ENCODE data around the gene C1QA. TPM values are rescaled to one million over a fixed set of nuclear protein-coding genes. Genes with fewer than 3 reads are reported as not detected.

The C1QA gene
- total and polyA plus RNA-seq, 9 donors, result 28.1 to 55.0 (median 35.2) TPM

DNA sequence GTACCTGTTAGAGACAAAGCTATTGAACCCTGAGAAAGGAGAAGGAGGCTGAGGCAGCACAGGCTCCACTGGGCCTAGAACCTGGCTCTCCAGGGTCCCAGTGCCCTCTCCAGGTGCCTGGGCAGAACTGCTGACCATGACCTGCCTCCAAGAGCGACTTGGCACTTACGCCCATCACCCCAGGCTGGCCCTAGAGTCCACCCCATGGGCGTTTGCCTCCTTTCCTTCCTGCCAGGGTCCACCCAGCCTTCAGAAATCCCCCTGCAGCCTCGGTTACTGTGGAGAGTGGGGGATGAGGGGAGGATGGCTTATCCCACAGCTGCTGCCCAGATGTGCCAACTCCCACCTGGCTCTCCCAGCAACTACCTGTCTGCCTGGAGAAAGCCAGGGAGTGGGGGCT, 14.7 kb upstream of the C1QA start:
- Histone ChIP-seq H3K9me3 (replicated peaks; ENCODE audit: control insufficient read depth, low read depth, low read length) (no peaks in the 10 kb centered on the region), H3K27ac (ENCODE audit: low read length) (no peak overlapping the region), H3K4me1 (ENCODE audit: control insufficient read depth, insufficient read depth, low read length) (no peaks in the 10 kb centered on the region), H3K27me3 (ENCODE audit: control insufficient read depth, insufficient read depth, low read length) (peaks cover 54% of the 10 kb centered on the region), H3K4me3 (ENCODE audit: low read length) (no peak overlapping the region), H3K36me3 (ENCODE audit: control insufficient read depth, insufficient read depth, low read length) (no peaks in the 10 kb centered on the region)
- no peak for DNase-seq
- no CpG with 5 or more reads among the region's 4 CpGs for WGBS (ENCODE audit: insufficient coverage)

DNA sequence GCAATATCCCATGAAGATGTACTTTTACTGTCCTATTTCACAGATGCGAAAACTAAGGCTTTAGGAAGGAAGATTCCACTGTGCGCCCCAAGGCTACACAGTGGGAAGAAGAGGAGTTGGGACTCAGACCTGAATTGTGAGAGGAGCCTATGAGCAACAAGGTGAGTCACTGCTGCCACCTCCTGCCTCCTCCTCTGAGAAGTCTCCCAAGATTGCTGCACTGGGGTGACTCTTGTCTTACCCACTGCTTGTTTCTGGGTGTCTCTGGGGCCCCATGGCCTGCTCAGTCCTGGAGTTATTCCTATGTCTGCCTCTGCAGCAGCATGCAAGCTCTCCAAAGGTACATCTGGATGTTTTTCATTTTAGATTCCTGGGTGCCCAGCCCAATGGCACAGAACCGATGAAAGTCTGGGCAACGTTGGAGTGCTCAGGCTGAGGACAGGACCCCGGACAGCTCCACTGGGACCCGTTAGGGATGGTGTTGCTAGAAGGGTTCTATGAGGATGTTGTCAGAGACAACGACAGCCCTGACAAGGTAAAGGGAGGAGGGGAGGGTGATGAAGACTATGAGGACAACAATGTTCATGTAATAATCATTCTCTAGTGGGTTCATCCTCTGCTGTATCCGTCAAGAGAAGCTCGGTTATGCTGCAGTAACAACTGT, 11.0 kb upstream of the C1QA start:
- Histone ChIP-seq H3K36me3 (ENCODE audit: control insufficient read depth, insufficient read depth, low read length) (no peaks in the 10 kb centered on the region), H3K27me3 (ENCODE audit: control insufficient read depth, insufficient read depth, low read length) (peaks cover 46% of the 10 kb centered on the region), H3K9me3 (replicated peaks; ENCODE audit: control insufficient read depth, low read depth, low read length) (no peaks in the 10 kb centered on the region), H3K4me1 (ENCODE audit: control insufficient read depth, insufficient read depth, low read length) (no peaks in the 10 kb centered on the region), H3K27ac (ENCODE audit: low read length) (no peak overlapping the region), H3K4me3 (ENCODE audit: low read length) (no peak overlapping the region)
- DNase-seq, result no peak
- WGBS (ENCODE audit: insufficient coverage), result 20% methylated on average over 5 of the region's 9 CpGs

DNA sequence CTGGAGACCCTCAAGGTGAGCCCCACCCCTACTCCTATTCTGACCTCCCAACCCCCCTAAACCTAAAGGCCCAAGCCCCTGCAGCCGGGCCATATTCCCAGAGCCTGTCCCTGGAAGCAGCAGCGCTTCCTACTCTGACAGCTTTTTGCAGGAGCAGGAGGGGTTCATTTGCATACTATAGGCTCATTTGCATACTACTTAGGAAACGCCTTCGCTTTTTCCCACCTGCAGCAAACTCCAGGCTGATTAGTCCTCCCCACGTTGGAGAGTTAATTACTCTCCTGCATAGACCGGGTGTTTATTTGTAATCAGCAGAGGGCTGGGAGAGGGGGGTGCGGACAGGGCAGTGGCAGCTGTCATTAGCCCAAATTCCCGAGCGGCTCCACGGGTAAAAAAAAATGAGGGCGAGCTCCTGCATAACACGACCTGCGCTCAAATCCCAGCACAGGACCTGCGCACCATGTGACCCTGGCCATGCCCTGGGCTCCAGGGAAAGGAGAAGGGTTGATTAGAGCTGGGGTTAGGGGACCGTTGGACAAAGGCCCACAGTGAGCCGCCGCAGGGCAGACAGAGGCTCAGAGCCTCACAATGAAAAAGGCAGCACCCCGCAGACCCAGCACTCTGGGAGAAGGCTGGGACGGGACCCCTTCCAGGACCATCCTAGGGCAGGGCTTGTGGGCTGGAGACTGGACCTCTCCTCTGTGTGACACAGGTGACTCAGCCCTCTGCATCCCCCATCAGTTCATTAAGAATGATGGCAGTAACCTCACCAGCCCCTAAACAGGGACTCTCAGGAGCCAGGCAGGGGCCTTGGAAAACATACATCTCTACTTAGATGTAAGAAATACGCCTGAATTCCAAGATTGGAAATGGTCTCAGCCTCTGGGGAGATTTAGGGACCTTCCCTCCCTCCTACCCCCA, 9.9 kb upstream of the C1QA start:
- WGBS (ENCODE audit: insufficient coverage), result 11% methylated on average over 16 of the region's 20 CpGs
- Histone ChIP-seq H3K4me1 (ENCODE audit: control insufficient read depth, insufficient read depth, low read length) (no peaks in the 10 kb centered on the region), H3K4me3 (ENCODE audit: low read length) (no peak overlapping the region), H3K27me3 (ENCODE audit: control insufficient read depth, insufficient read depth, low read length) (peaks cover 46% of the 10 kb centered on the region), H3K27ac (ENCODE audit: low read length) (no peak overlapping the region), H3K9me3 (replicated peaks; ENCODE audit: control insufficient read depth, low read depth, low read length) (no peaks in the 10 kb centered on the region), H3K36me3 (ENCODE audit: control insufficient read depth, insufficient read depth, low read length) (no peaks in the 10 kb centered on the region)
- DNase-seq, result no peak

DNA sequence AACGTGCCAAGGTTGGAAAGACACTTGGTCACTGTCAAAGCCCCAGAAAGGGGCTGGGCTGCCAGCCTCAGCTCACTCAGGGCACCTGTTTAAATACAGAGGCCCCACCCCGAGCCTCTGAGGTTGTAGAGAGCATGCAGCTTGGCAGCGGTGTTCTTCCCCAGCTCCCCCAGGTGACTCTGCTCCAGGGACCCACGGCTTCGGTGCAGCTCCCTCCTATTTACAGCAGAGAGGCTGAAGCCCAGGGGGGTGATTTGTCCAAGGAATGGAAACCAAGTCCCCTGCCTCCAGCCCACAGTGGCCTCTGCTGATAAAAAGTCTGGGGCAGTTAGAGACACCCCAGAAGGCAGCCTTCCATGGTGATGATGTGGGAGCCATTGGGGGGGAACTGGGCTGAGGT, 9.1 kb upstream of the C1QA start:
- Histone ChIP-seq H3K4me3 (ENCODE audit: low read length) (no peak overlapping the region), H3K9me3 (replicated peaks; ENCODE audit: control insufficient read depth, low read depth, low read length) (no peaks in the 10 kb centered on the region), H3K36me3 (ENCODE audit: control insufficient read depth, insufficient read depth, low read length) (no peaks in the 10 kb centered on the region), H3K27ac (ENCODE audit: low read length) (no peak overlapping the region), H3K27me3 (ENCODE audit: control insufficient read depth, insufficient read depth, low read length) (peaks cover 42% of the 10 kb centered on the region), H3K4me1 (ENCODE audit: control insufficient read depth, insufficient read depth, low read length) (no peaks in the 10 kb centered on the region)
- DNase-seq, result no peak
- WGBS (ENCODE audit: insufficient coverage), result 44% methylated on average over 3 of the region's 5 CpGs

DNA sequence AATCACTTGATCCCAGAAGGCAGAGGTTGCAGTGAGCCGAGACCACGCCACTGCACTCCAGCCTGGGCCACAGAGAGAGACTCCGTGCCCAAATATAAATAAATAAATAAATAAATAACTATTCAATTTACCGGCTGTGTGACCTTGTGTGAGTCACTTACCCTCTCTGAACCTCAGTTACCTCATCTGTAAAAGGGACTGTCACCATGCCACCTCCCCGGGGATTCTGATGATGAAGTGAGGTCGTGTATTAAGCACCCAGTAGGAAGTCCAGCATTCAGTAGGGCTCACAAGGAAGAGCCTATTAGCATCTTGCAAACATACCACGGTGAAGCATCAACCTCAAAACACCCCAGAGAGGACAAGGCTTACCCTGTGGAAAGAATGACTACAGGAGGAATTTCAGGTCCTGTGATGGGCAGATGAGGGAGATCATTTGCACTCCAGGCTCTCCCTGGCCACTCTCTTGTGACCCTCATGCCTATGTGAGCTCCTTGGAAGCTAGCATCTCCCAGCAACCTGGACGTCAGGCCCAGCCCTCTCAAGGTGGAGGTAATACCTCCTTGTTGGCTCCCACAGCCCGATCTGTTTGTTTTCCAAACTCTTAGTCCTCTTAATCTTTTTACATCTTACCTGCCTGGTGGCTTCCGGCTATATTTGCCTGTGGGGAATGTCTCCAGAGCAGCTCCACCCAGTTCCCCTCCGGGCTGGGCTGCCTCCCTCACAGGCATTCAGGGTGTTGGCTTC, 7.6 kb upstream of the C1QA start:
- Histone ChIP-seq H3K4me3 (ENCODE audit: low read length) (no peak overlapping the region), H3K27me3 (ENCODE audit: control insufficient read depth, insufficient read depth, low read length) (peaks cover 42% of the 10 kb centered on the region), H3K36me3 (ENCODE audit: control insufficient read depth, insufficient read depth, low read length) (no peaks in the 10 kb centered on the region), H3K27ac (ENCODE audit: low read length) (no peak overlapping the region), H3K9me3 (replicated peaks; ENCODE audit: control insufficient read depth, low read depth, low read length) (no peaks in the 10 kb centered on the region), H3K4me1 (ENCODE audit: control insufficient read depth, insufficient read depth, low read length) (no peaks in the 10 kb centered on the region)
- WGBS (ENCODE audit: insufficient coverage), result 36% methylated on average over 4 of the region's 11 CpGs
- DNase-seq, result no peak

DNA sequence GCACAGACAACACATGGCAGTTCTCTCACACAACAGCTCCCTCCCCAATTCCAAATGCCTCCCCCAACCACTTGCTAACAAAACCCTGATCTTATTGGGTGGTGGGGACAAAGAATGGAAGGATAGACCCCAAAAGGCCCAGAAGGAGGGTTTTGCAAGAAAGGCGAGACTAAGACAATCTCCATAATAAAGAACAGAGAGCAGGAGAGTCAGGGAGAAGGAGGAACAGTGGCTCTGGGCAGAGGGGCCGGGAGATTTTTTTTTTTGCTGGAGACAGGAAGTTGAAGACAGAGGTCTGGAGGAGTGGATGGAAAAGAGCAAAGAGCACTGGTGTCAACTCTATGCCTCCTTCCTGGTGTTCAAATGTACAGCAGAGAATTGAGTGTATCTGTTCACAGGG, 6.5 kb upstream of the C1QA start:
- Histone ChIP-seq H3K9me3 (replicated peaks; ENCODE audit: control insufficient read depth, low read depth, low read length) (peaks cover 1% of the 10 kb centered on the region), H3K27me3 (ENCODE audit: control insufficient read depth, insufficient read depth, low read length) (peaks cover 42% of the 10 kb centered on the region), H3K36me3 (ENCODE audit: control insufficient read depth, insufficient read depth, low read length) (no peaks in the 10 kb centered on the region), H3K27ac (ENCODE audit: low read length) (no peak overlapping the region), H3K4me3 (ENCODE audit: low read length) (no peak overlapping the region), H3K4me1 (ENCODE audit: control insufficient read depth, insufficient read depth, low read length) (no peaks in the 10 kb centered on the region)
- no peak for DNase-seq
- WGBS (ENCODE audit: insufficient coverage), result 0% methylated on average over 1 of the region's 2 CpGs

DNA sequence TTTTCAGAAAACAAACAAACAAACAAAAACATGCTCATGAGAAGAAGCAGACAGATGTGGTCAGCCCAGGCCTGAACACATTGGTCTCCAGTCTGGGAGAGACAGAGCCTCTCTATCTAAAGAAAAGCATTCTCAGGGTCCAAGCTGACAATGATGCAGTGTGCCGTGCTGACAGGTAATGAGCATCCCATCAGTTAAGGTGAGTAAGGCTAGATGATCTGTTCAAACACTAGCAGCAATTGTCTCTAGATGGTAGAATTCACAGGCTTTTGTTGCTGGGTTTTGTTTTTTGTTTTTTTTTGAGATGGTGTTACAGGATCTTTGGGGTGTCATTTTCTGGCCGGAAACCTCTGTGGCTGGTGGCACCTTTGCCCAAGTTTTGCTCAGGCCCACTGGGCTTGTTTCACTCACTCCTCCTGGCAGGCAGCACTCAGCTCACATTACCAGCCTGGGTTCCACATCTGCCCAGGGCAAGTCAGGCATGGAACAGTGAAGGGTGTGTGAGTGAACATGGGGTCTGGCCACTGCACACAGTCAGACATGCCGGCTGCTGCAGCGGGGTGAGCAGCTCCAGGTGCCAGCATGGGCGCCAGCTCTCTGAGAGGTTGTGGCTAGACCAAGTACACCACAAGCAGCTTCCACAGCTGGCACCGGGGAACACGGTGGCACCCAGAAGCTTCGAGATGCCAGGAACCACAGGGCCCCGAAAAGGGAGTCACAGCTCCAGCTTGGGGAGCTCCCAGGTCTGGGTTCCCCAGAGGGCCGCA, 2.5 kb upstream of the C1QA start:
- H3K27ac ChIP-seq (ENCODE audit: low read length), result no peak overlapping the region
- H3K36me3 ChIP-seq (ENCODE audit: control insufficient read depth, insufficient read depth, low read length), result no peaks in the 10 kb centered on the region
- H3K27me3 ChIP-seq (ENCODE audit: control insufficient read depth, insufficient read depth, low read length), result peaks cover 16% of the 10 kb centered on the region
- H3K4me1 ChIP-seq (ENCODE audit: control insufficient read depth, insufficient read depth, low read length), result peaks cover 13% of the 10 kb centered on the region
- 91% methylated on average over 9 of the region's 10 CpGs for WGBS (ENCODE audit: insufficient coverage)
- DNase-seq, result no peak
- H3K4me3 ChIP-seq (ENCODE audit: low read length), result no peak overlapping the region
- peaks cover 4% of the 10 kb centered on the region for H3K9me3 ChIP-seq (replicated peaks; ENCODE audit: control insufficient read depth, low read depth, low read length)

DNA sequence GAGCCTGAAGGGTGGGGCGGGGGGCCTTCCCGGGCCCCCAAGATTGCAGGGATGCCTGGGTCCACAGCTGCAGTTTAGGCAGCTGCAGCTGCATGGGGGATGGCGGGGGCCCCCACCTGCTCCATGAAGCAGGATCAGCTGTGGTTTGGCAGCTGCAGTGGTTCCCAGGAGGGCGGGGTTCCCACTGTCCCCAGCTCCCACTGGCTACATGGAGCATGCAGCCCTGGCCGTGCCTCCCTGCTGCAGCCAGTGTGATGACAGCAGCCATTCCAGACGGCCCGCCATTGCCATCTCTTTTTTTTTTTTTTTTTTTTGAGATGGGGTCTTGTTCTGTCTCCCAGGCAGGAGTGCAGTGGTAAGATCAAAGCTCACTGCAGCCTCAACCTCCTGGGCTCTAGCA, 992 bp upstream of the C1QA start:
- H3K4me3 ChIP-seq (ENCODE audit: low read length), result no peak overlapping the region
- no peaks in the 10 kb centered on the region for H3K36me3 ChIP-seq (ENCODE audit: control insufficient read depth, insufficient read depth, low read length)
- no peak overlapping the region for H3K27ac ChIP-seq (ENCODE audit: low read length)
- H3K4me1 ChIP-seq (ENCODE audit: control insufficient read depth, insufficient read depth, low read length), result peaks cover 16% of the 10 kb centered on the region
- H3K9me3 ChIP-seq (replicated peaks; ENCODE audit: control insufficient read depth, low read depth, low read length), result peaks cover 4% of the 10 kb centered on the region
- peaks cover 6% of the 10 kb centered on the region for H3K27me3 ChIP-seq (ENCODE audit: control insufficient read depth, insufficient read depth, low read length)
- peak; percentile 52 for DNase-seq
- WGBS (ENCODE audit: insufficient coverage), result 45% methylated on average over 3 of the region's 7 CpGs

DNA sequence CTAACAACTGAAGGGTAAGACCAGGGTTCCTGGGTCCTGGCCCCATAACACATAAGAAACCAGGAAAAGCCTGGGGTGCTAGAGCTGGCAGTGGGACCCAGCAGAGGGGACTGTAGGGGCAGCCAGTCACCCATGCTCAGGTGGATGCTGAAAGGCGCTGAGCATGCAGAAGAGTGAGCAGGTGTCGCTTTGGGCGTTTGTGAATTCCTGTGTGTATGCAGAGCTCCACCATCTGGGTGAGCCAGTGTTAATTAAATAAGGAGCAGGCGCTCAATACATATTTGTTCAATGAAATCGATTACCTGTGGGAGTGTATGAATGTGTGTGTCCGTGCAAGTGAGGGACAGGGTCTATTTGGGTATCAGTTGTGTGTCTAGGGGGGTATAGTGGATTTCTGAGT, 499 bp downstream of the C1QA start:
- no peak overlapping the region for H3K27ac ChIP-seq (ENCODE audit: low read length)
- H3K9me3 ChIP-seq (replicated peaks; ENCODE audit: control insufficient read depth, low read depth, low read length), result peaks cover 4% of the 10 kb centered on the region
- peaks cover 3% of the 10 kb centered on the region for H3K27me3 ChIP-seq (ENCODE audit: control insufficient read depth, insufficient read depth, low read length)

More for the DNA sequence above, 499 bp downstream of the C1QA start:
- no peaks in the 10 kb centered on the region for H3K36me3 ChIP-seq (ENCODE audit: control insufficient read depth, insufficient read depth, low read length)
- peaks cover 20% of the 10 kb centered on the region for H3K4me1 ChIP-seq (ENCODE audit: control insufficient read depth, insufficient read depth, low read length)
- WGBS (ENCODE audit: insufficient coverage), result 64% methylated on average over 6 of the region's 6 CpGs
- H3K4me3 ChIP-seq (ENCODE audit: low read length), result peak overlapping the region; percentile 23
- no peak for DNase-seq

Measured in muscle of leg (tissue), 11 donors.